ENCODE data around the gene B4GALT6.

The B4GALT6 gene

GRCh38 chr18:31636387-31636786, 48.0 kb downstream of the B4GALT6 start:
- H3K4me3 Mint-ChIP-seq = no peak overlapping the region

GRCh38 chr18:31634331-31634713, 50.1 kb downstream of the B4GALT6 start:
- Mint-ChIP-seq H3K4me1 (peaks cover 15% of the 10 kb centered on the region), H3K4me3 (peak overlapping the region; percentile 11), H3K36me3 (no peaks in the 10 kb centered on the region), H3K9me3 (no peaks in the 10 kb centered on the region), H3K27ac (no peak overlapping the region)
- DNase-seq (ENCODE audit: low spot score in 2 of 2) (no peak), ATAC-seq (peak; percentile 89)

More at GRCh38 chr18:31636387-31636786, 48.0 kb downstream of the B4GALT6 start:
- no peaks in the 10 kb centered on the region for H3K9me3 Mint-ChIP-seq
- no peak overlapping the region for H3K27ac Mint-ChIP-seq
- no peaks in the 10 kb centered on the region for H3K36me3 Mint-ChIP-seq
- DNase-seq (ENCODE audit: low spot score in 2 of 2) (no peak), ATAC-seq (no peak)
- peaks cover 15% of the 10 kb centered on the region for H3K4me1 Mint-ChIP-seq

GRCh38 chr18:31633392-31634330, 50.7 kb downstream of the B4GALT6 start:
- no peak overlapping the region for H3K27ac Mint-ChIP-seq
- peak overlapping the region; percentile 11 for H3K4me3 Mint-ChIP-seq
- no peak for ATAC-seq
- H3K4me1 Mint-ChIP-seq = peaks cover 15% of the 10 kb centered on the region
- DNase-seq (ENCODE audit: low spot score in 2 of 2) = no peak
- no peaks in the 10 kb centered on the region for H3K9me3 Mint-ChIP-seq
- no peaks in the 10 kb centered on the region for H3K36me3 Mint-ChIP-seq

- ATAC-seq (no peak), DNase-seq (ENCODE audit: low spot score in 2 of 2) (no peak)
- Mint-ChIP-seq H3K27ac (no peak overlapping the region), H3K9me3 (no peaks in the 10 kb centered on the region), H3K4me1 (peaks cover 15% of the 10 kb centered on the region), H3K36me3 (no peaks in the 10 kb centered on the region), H3K4me3 (no peak overlapping the region)
These were observed 52.0 kb downstream of the B4GALT6 start for GRCh38 chr18:31632356-31632755.

GRCh38 chr18:31631526-31631925, 52.9 kb downstream of the B4GALT6 start:
- Mint-ChIP-seq H3K9me3 (no peaks in the 10 kb centered on the region), H3K27ac (no peak overlapping the region), H3K4me3 (no peak overlapping the region), H3K4me1 (peaks cover 15% of the 10 kb centered on the region), H3K36me3 (no peaks in the 10 kb centered on the region)
- no peak for ATAC-seq
- no peak for DNase-seq (ENCODE audit: low spot score in 2 of 2)

- H3K9me3 Mint-ChIP-seq = no peaks in the 10 kb centered on the region
- H3K36me3 Mint-ChIP-seq = no peaks in the 10 kb centered on the region
- no peak overlapping the region for H3K27ac Mint-ChIP-seq
- DNase-seq (ENCODE audit: low spot score in 2 of 2) (no peak), ATAC-seq (no peak)
- H3K4me3 Mint-ChIP-seq = no peak overlapping the region
- peaks cover 15% of the 10 kb centered on the region for H3K4me1 Mint-ChIP-seq
These were observed 53.8 kb downstream of the B4GALT6 start for GRCh38 chr18:31630549-31630948.

DNA sequence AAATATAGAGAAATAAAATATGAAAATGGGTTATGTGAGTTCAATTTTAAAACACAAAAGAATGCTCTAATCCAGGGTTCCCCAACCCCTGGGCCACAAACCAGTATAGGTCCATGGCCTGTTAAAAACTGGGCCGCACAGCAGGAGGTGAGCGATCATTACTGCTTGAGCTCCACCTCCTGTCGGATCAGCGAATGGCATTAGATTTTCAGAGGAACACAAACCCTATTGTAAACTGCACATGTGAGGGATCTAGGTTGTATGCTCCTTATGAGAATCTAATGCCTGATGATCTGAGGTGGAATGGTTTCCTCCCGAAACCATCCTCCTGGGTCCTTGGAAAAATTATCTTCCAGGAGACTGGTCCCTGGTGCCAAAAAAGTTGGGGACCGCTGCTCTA, 58.0 kb downstream of the B4GALT6 start:
- Mint-ChIP-seq H3K9me3 (no peaks in the 10 kb centered on the region), H3K4me3 (no peak overlapping the region), H3K27ac (no peak overlapping the region), H3K36me3 (no peaks in the 10 kb centered on the region), H3K4me1 (no peaks in the 10 kb centered on the region)
- no peak for ATAC-seq
- DNase-seq (ENCODE audit: low spot score in 2 of 2) = no peak

DNA sequence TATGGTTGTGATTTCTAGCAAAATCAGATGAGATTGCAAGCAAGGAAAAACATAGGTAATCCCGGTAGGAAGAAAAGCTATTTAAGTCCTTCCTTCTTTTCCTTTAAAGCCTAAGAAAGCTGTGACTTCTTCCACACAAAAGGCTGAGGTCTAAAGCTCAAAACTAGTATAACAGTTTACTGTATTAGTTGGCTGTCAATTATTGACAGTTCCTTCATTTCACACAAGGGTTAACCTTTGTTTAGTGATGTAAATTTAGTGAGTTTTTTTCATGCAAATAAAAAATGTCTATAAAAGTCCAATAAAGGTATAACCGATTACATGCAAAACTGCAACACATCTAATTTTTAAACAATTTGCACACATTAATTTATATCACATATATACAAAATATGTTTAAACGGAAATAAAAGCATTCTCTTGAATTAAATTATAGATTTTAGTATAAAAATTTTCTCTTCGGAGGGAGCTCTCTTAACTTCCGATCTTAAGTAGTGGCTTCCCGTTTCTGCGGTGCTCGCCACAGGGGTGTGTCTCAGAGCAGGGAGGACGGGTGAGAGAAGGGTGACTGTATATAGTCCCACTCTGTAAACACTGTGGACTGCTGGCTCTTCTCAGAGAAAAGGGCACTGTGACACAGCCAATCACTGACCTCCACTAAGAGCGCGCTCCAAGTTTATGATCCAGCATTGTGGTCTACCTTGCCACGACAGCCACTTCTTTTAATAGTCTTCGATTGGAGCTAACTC, 59.3 kb downstream of the B4GALT6 start:
- H3K4me3 Mint-ChIP-seq = no peak overlapping the region
- DNase-seq (ENCODE audit: low spot score in 2 of 2) (no peak), ATAC-seq (no peak)
- no peaks in the 10 kb centered on the region for H3K4me1 Mint-ChIP-seq
- H3K9me3 Mint-ChIP-seq = no peaks in the 10 kb centered on the region
- H3K27ac Mint-ChIP-seq = no peak overlapping the region
- no peaks in the 10 kb centered on the region for H3K36me3 Mint-ChIP-seq

DNA sequence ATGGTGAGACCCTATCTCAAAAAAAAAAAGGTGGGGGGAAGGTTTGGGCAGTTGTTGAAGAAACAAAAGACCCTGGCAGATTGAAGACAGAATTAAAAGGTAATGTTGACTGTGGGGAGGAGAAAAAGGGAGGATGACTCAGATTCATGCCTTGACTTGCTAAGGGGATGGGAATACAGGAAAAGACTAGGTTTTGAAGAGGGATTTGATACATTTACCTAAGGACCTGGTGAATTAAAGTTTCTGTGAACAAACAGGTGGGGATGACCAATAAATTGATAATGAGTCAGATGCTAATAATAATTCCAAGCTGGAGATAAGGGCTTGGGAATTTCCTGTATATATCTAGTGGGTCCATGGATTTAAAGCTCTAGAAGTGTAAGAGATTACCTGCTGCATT, 65.1 kb downstream of the B4GALT6 start:
- no peak overlapping the region for H3K27ac Mint-ChIP-seq
- no peaks in the 10 kb centered on the region for H3K36me3 Mint-ChIP-seq
- ATAC-seq (no peak), DNase-seq (ENCODE audit: low spot score in 2 of 2) (no peak)
- H3K4me3 Mint-ChIP-seq = no peak overlapping the region
- no peaks in the 10 kb centered on the region for H3K9me3 Mint-ChIP-seq
- H3K4me1 Mint-ChIP-seq = no peaks in the 10 kb centered on the region

- H3K4me1 Mint-ChIP-seq = no peaks in the 10 kb centered on the region
- ATAC-seq = no peak
- H3K27ac Mint-ChIP-seq = no peak overlapping the region
- no peaks in the 10 kb centered on the region for H3K9me3 Mint-ChIP-seq
- no peaks in the 10 kb centered on the region for H3K36me3 Mint-ChIP-seq
- no peak for DNase-seq (ENCODE audit: low spot score in 2 of 2)
- no peak overlapping the region for H3K4me3 Mint-ChIP-seq
These were observed 65.6 kb downstream of the B4GALT6 start for GRCh38 chr18:31618801-31619200.

DNA sequence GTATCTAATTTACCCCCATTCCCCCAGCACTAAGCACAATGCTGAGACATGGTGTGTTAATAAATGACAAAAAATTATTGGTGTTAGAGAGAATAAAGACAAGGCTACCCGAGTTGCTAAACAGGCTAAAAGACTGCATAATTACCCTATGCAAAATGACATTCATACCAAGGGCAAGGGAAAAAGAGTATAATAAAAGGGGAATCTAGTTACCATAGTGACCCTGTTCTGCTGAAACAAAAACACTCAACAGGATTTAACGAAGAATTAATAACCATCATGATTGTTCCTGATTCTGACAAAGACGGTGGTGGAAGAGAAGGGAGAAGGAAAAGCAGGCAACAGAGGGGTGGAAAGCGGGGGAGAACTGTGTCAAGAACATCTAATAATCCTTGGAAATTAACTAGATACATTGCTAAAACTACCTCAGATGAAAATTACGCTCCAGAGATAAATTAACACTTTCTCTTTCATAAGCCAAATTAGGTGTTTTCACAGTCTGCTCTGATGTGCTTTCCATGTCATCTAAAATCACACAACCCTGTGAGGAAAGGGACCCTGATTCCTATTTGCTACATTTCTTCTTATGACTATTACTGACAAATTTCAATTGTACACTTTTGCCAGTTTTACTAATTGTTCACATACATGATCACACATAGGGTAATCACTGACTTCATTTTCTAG, 67.2 kb downstream of the B4GALT6 start:
- Mint-ChIP-seq H3K9me3 (no peaks in the 10 kb centered on the region), H3K4me3 (no peak overlapping the region), H3K4me1 (no peaks in the 10 kb centered on the region), H3K27ac (no peak overlapping the region), H3K36me3 (no peaks in the 10 kb centered on the region)
- no peak for ATAC-seq
- no peak for DNase-seq (ENCODE audit: low spot score in 2 of 2)

GRCh38 chr18:31616586-31616985, 67.8 kb downstream of the B4GALT6 start:
- H3K36me3 Mint-ChIP-seq = no peaks in the 10 kb centered on the region
- H3K27ac Mint-ChIP-seq = no peak overlapping the region
- no peak for ATAC-seq
- no peak overlapping the region for H3K4me3 Mint-ChIP-seq
- no peak for DNase-seq (ENCODE audit: low spot score in 2 of 2)
- H3K4me1 Mint-ChIP-seq = no peaks in the 10 kb centered on the region
- H3K9me3 Mint-ChIP-seq = no peaks in the 10 kb centered on the region

GRCh38 chr18:31614044-31614443, 70.3 kb downstream of the B4GALT6 start:
- Mint-ChIP-seq H3K4me3 (no peak overlapping the region), H3K4me1 (no peaks in the 10 kb centered on the region), H3K27ac (no peak overlapping the region), H3K9me3 (no peaks in the 10 kb centered on the region), H3K36me3 (no peaks in the 10 kb centered on the region)
- DNase-seq (ENCODE audit: low spot score in 2 of 2) (no peak), ATAC-seq (no peak)

DNA sequence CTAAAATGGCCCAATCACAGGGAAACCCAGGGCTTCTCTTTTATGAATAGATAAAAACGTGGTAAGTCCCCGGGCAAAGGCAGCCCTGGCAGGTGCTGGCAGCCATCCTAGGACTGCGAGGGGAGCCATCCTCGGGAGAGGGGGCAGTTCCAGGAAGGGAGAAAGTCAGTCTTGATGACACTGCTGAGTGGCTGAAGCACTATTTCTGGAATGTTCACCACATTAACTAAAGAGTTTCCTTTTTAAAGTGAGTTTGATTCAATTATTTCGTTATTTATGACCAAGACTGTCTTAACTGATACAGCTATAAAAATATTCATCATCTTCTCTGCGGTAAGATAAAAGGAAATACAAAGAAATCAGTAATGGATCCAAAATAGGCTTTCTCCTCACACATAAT, 72.3 kb downstream of the B4GALT6 start:
- Mint-ChIP-seq H3K36me3 (no peaks in the 10 kb centered on the region), H3K9me3 (no peaks in the 10 kb centered on the region), H3K4me1 (no peaks in the 10 kb centered on the region), H3K4me3 (no peak overlapping the region), H3K27ac (no peak overlapping the region)
- DNase-seq (ENCODE audit: low spot score in 2 of 2) = no peak
- no peak for ATAC-seq

DNA sequence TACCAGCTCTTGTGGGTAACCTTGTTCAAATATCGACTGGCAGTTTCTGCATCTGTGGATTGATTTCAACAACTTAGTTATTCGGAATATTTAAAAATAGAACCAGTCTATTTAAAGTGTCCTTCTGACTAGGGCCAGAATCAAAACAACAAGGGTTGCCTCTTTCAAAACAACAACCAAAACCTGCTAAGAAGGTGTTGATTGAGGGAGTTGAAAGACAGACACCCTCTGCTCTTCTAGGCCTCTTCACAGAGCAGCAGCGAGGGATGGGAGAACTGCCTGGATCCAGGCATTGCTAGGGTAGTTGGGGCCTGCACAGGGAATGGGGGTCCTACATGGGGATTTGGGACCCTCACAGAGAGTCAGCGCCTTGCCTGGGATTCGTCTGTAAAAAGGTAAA, 72.9 kb downstream of the B4GALT6 start:
- ATAC-seq (no peak), DNase-seq (ENCODE audit: low spot score in 2 of 2) (no peak)
- no peaks in the 10 kb centered on the region for H3K9me3 Mint-ChIP-seq
- no peak overlapping the region for H3K4me3 Mint-ChIP-seq
- no peaks in the 10 kb centered on the region for H3K4me1 Mint-ChIP-seq
- H3K27ac Mint-ChIP-seq = no peak overlapping the region
- H3K36me3 Mint-ChIP-seq = no peaks in the 10 kb centered on the region
